ENCODE results near the gene PRKN.

PRKN gene

DNA sequence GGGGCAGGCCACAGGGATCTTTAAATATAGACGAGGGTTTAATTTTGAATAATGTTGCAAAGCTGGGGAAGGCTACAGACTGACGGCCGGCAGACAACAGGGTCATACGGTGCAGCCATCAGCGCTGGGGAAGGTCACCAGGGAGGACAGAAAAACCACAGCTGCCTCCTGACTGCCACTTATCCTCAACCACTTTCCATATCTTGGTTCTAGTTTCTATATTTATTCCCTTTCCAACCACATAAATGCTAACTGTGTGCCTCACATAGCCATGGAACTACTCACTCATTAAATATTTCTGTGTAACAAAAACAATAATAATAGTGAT is 1368.0 kb downstream of the PRKN start:
- DNase-seq (ENCODE audit: extremely low read depth, low read depth): no peak
- TF ChIP-seq, protein P1, sequence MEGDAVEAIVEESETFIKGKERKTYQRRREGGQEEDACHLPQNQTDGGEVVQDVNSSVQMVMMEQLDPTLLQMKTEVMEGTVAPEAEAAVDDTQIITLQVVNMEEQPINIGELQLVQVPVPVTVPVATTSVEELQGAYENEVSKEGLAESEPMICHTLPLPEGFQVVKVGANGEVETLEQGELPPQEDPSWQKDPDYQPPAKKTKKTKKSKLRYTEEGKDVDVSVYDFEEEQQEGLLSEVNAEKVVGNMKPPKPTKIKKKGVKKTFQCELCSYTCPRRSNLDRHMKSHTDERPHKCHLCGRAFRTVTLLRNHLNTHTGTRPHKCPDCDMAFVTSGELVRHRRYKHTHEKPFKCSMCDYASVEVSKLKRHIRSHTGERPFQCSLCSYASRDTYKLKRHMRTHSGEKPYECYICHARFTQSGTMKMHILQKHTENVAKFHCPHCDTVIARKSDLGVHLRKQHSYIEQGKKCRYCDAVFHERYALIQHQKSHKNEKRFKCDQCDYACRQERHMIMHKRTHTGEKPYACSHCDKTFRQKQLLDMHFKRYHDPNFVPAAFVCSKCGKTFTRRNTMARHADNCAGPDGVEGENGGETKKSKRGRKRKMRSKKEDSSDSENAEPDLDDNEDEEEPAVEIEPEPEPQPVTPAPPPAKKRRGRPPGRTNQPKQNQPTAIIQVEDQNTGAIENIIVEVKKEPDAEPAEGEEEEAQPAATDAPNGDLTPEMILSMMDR (IDR thresholded peaks at IDR 0.05; ENCODE audit: low read depth, low read length): no peak

DNA sequence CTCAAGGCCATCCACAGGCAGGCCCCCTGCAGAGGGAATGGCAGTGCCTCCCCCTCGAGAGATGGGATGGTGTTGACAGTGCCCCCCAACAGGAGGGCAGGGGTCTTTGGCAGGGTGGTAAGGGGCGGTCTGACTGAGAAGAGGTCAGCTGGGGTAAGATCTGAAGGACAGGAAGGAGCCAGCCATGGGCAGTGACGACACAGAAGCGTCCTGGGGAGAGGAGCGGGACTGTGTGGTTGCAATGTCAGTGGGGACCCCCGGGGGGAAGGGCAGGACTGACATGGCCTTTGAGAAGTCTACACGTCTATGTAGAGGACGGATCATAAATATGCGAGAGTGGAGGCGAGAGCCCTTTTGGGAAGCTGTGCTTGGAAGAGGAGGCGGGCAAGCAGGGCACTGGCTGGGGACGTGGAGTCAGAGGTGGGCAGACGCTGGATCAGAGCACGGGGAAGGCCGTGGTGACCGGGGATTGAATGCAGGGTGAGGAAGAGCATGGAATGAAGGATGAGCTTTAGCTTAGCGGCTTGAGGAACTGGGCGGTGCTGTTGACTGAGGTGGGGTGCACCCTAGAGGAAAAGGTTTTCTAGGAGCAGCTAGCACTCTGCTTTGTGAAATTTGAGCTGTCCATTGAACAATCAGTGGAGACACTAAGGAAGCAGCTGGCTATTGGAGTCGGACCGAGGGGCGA is 1371.3 kb downstream of the PRKN start:
- DNase-seq (ENCODE audit: extremely low read depth, low read depth): no peak
- TF ChIP-seq, protein P1 (IDR thresholded peaks at IDR 0.05; ENCODE audit: low read depth, low read length): no peak

DNA sequence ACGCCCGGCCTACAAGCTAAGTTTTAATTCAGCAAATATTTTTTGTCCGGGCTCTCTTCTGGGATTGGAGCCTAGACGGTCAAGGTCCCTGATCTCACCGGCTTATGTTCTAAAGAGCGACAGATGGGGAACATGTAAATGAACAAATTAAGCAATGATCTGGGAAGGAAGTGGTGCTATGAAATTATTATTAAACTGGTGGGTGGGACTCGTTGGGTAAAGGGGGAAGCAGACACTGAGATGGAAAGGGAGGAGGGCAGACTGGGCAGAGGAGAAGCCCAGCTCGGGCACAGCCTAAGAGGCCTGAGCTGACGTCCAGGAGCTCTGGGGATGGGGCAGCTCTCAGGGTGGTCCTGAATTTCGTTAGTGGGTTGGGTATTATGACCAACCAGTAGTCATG is 1371.9 kb downstream of the PRKN start:
- no peak for DNase-seq (ENCODE audit: extremely low read depth, low read depth)
- TF ChIP-seq, protein P1 (IDR thresholded peaks at IDR 0.05; ENCODE audit: low read depth, low read length): no peak

DNA sequence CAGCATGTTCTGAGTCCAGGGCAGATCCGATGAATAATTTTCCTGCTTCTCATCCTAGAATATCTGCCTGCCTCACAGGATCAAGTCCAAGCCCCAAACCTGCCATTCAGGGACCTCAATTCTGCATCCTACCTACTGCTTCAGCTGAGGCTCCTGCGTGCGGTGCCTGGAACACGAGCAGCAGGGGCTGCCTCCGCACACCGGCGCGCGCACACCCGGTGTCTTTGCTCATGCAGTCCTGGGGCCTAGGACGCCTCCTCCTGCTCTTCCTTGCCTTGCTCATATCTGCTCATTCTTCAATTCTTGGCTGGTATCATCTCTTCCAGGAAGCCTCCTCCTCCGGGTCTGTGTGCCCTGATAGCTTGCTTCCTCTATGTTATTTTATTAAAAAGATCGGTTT is 1372.6 kb downstream of the PRKN start:
- DNase-seq (ENCODE audit: extremely low read depth, low read depth): no peak

DNA sequence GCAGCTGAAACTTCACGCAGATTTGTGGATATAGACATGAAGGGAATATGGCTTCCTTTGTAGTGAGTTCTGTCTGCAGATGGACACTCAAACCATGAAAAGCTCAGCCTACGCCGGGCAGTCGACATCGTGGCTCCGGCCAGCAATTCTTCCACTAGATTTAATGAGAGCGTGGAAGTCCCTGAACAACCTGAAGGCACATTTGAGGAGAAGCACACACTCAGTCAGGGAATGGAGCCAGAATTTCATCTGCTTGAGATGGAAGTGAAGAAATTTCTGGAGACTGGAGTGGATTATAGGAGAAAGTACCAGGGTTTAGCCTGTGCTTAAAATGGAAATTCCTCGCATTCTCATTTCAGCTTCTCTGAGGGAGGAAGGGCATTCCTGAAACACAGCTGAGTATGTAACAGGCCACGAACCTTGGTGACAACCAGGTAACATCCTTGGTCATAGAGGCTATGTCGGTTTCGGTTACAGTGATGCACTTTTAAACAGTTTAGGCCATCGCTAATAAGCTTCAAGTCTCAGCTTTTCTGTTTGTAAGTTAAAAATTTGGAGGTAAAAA is 1373.2 kb downstream of the PRKN start:
- TF ChIP-seq, protein P1 (IDR thresholded peaks at IDR 0.05; ENCODE audit: low read depth, low read length): no peak
- no peak for DNase-seq (ENCODE audit: extremely low read depth, low read depth)

More for the DNA sequence above, 1372.6 kb downstream of the PRKN start:
- TF ChIP-seq, protein P1 (IDR thresholded peaks at IDR 0.05; ENCODE audit: low read depth, low read length): no peak

DNA sequence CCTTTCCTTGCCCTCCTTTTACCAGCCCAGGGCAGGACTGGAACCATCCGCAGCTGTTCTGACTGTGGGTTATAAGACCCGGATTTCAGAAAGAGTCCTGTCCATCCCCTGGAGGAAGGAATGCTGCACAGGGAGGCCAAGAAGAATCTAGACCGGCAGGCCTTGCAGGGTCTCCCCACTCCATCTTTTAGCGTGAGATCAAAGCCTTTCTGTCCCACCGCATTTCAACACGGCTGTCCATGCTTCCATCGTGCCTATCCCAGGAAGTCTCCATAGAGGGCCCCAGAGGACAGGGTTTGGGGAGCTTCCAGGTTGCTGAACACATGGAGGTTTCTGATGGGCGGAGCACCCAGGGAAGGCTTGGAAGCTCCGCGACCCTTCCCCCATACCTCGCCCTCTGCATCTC is 1374.4 kb downstream of the PRKN start:
- TF ChIP-seq, protein P1 (IDR thresholded peaks at IDR 0.05; ENCODE audit: low read depth, low read length): no peak
- DNase-seq (ENCODE audit: extremely low read depth, low read depth): no peak

DNA sequence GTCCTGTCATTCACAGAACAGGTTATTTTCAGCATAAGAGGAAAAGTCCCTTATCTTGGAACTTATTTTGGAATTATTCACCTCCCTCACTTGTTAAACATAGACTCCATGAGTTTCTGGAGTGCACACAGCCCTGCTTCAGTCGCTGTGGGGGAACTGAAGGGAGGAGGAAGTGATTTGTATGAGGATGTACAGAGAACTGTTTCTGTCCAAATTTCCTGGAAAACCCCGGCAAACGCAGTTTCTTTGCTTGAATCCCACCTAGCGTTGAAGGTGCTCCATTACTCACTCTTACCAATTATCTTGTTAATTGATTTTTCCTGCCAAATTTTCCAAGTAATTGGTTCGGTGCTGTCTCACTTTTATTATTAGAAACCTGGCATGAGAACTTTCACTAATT is 1375.7 kb downstream of the PRKN start:
- no peak for DNase-seq (ENCODE audit: extremely low read depth, low read depth)
- TF ChIP-seq, protein P1 (IDR thresholded peaks at IDR 0.05; ENCODE audit: low read depth, low read length): no peak

All from AG09319 (cell line).